Measurements from ENCODE around the gene NLGN1. TPM values are rescaled to one million over a fixed set of nuclear protein-coding genes. Genes with fewer than 3 reads are reported as not detected.

NLGN1 gene
- total RNA-seq, 1 donor from 2014 or later, result not detected

GRCh38 chr3:173700336-173700735, 302.8 kb downstream of the NLGN1 start:
- Mint-ChIP-seq H3K27ac (ENCODE audit: unreplicated experiment) (no peak overlapping the region), H3K4me1 (ENCODE audit: low read depth) (no peaks in the 10 kb centered on the region), H3K9me3 (ENCODE audit: low read depth) (peaks cover 3% of the 10 kb centered on the region), H3K4me3 (ENCODE audit: unreplicated experiment) (no peak overlapping the region), H3K27me3 (ENCODE audit: low read depth) (no peaks in the 10 kb centered on the region), H3K36me3 (ENCODE audit: low read depth) (no peaks in the 10 kb centered on the region)
- TF ChIP-seq CTCF (IDR thresholded peaks at IDR 0.05), result no peak
- DNase-seq (ENCODE audit: low spot score), result no peak

- Mint-ChIP-seq H3K4me3 (ENCODE audit: unreplicated experiment) (no peak overlapping the region), H3K36me3 (ENCODE audit: low read depth) (no peaks in the 10 kb centered on the region), H3K27me3 (ENCODE audit: low read depth) (no peaks in the 10 kb centered on the region), H3K9me3 (ENCODE audit: low read depth) (peaks cover 3% of the 10 kb centered on the region), H3K27ac (ENCODE audit: unreplicated experiment) (no peak overlapping the region), H3K4me1 (ENCODE audit: low read depth) (no peaks in the 10 kb centered on the region)
- DNase-seq (ENCODE audit: low spot score), result no peak
- TF ChIP-seq CTCF (IDR thresholded peaks at IDR 0.05), result no peak
Observed at GRCh38 chr3:173702561-173702960, 305.0 kb downstream of the NLGN1 start.

- H3K36me3 Mint-ChIP-seq (ENCODE audit: low read depth), result no peaks in the 10 kb centered on the region
- H3K4me1 Mint-ChIP-seq (ENCODE audit: low read depth), result no peaks in the 10 kb centered on the region
- no peaks in the 10 kb centered on the region for H3K27me3 Mint-ChIP-seq (ENCODE audit: low read depth)
- H3K27ac Mint-ChIP-seq (ENCODE audit: unreplicated experiment), result no peak overlapping the region
- no peak overlapping the region for H3K4me3 Mint-ChIP-seq (ENCODE audit: unreplicated experiment)
- no peak for TF ChIP-seq CTCF (IDR thresholded peaks at IDR 0.05)
- peaks cover 3% of the 10 kb centered on the region for H3K9me3 Mint-ChIP-seq (ENCODE audit: low read depth)
- no peak for DNase-seq (ENCODE audit: low spot score)
Observed at GRCh38 chr3:173703771-173704170, 306.2 kb downstream of the NLGN1 start.

- no peaks in the 10 kb centered on the region for H3K36me3 Mint-ChIP-seq (ENCODE audit: low read depth)
- H3K27me3 Mint-ChIP-seq (ENCODE audit: low read depth), result peaks cover 3% of the 10 kb centered on the region
- H3K4me3 Mint-ChIP-seq (ENCODE audit: unreplicated experiment), result no peak overlapping the region
- no peak for DNase-seq (ENCODE audit: low spot score)
- TF ChIP-seq CTCF (IDR thresholded peaks at IDR 0.05), result no peak
- H3K9me3 Mint-ChIP-seq (ENCODE audit: low read depth), result peaks cover 2% of the 10 kb centered on the region
- no peaks in the 10 kb centered on the region for H3K4me1 Mint-ChIP-seq (ENCODE audit: low read depth)
- no peak overlapping the region for H3K27ac Mint-ChIP-seq (ENCODE audit: unreplicated experiment)
Observed at GRCh38 chr3:173706630-173707029, 309.1 kb downstream of the NLGN1 start.

- no peaks in the 10 kb centered on the region for H3K36me3 Mint-ChIP-seq (ENCODE audit: low read depth)
- H3K4me3 Mint-ChIP-seq (ENCODE audit: unreplicated experiment), result no peak overlapping the region
- TF ChIP-seq CTCF (IDR thresholded peaks at IDR 0.05), result no peak
- no peaks in the 10 kb centered on the region for H3K4me1 Mint-ChIP-seq (ENCODE audit: low read depth)
- peaks cover 4% of the 10 kb centered on the region for H3K27me3 Mint-ChIP-seq (ENCODE audit: low read depth)
- DNase-seq (ENCODE audit: low spot score), result no peak
- no peak overlapping the region for H3K27ac Mint-ChIP-seq (ENCODE audit: unreplicated experiment)
- H3K9me3 Mint-ChIP-seq (ENCODE audit: low read depth), result peaks cover 2% of the 10 kb centered on the region
Observed at GRCh38 chr3:173708191-173708590, 310.6 kb downstream of the NLGN1 start.
